Measurements from ENCODE around the gene ANKRD55. TPM values are rescaled to one million over a fixed set of nuclear protein-coding genes. Genes with fewer than 3 reads are reported as not detected.

The ANKRD55 gene
- polyA plus RNA-seq, 1 of the 3 experiments (the other 2 are of a cell fraction), result not detected

DNA sequence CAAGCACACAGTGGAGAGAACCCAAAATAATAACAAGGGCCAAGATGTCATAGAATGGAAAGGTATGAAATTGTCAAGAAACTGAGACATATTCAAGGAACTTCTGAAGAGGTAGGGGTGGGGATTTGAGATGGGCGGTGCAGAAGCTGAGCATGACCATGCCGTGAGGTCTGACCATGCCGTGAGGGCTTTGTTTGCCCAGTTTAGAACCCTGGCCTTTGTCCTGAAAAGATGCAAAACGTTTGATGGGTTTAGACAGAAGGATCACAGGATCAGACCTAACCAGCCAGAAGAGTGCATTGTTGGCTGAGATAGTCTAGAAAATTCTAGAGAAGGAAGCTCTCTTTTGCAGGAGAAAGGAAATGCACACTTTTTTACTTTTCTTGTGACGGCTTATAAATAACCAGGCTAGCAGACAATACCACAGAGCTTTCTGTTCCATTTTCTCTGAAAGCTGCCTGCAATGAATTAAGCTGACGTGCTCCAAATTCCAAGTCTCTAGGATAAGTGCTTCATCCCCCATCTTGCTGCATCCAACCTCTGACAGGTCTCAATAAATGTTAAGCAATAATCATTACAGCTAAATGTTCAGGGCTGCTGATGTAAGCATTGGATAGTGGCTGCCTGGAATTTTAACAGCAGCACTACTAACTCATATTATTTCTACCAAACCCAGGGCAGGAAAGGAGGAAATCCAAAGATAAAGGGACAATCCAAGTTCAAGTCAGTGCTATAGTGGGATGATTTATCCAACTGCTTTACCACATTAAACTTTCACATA lies 127.4 kb downstream of the ANKRD55 start:
- H3K4me3 ChIP-seq (ENCODE audit: low read depth in 2 of 2, low read length in 1 of 2), result no peak overlapping the region
- H3K9ac ChIP-seq, result no peak overlapping the region
- DNase-seq, result no peak
- 84% methylated on average over 6 of the region's 6 CpGs for WGBS (ENCODE audit: low lambda C conversion rate)
- no peak overlapping the region; the same call in 1 of the 2 replicates for H2AFZ ChIP-seq (ENCODE audit: low read depth)
- peaks cover 0 to 3% of the 10 kb centered on the region in 2 experiments; a peak in 1 of 4 replicates for H3K4me1 ChIP-seq (ENCODE audit: control insufficient read depth in 1 of 2, insufficient read depth in 2 of 2, low read depth in 1 of 2, low read length in 1 of 2)
- TF ChIP-seq CHD2 (IDR thresholded peaks at IDR 0.05; ENCODE audit: low read length, partially characterized antibody), result no peak
- TF ChIP-seq, protein P1, sequence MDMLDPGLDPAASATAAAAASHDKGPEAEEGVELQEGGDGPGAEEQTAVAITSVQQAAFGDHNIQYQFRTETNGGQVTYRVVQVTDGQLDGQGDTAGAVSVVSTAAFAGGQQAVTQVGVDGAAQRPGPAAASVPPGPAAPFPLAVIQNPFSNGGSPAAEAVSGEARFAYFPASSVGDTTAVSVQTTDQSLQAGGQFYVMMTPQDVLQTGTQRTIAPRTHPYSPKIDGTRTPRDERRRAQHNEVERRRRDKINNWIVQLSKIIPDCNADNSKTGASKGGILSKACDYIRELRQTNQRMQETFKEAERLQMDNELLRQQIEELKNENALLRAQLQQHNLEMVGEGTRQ (IDR thresholded peaks at IDR 0.05; ENCODE audit: borderline replicate concordance, low read depth, low read length), result no peak
- no peak for TF ChIP-seq TEAD4 (IDR thresholded peaks at IDR 0.05; ENCODE audit: borderline replicate concordance, insufficient read depth)
- TF ChIP-seq, protein P2, sequence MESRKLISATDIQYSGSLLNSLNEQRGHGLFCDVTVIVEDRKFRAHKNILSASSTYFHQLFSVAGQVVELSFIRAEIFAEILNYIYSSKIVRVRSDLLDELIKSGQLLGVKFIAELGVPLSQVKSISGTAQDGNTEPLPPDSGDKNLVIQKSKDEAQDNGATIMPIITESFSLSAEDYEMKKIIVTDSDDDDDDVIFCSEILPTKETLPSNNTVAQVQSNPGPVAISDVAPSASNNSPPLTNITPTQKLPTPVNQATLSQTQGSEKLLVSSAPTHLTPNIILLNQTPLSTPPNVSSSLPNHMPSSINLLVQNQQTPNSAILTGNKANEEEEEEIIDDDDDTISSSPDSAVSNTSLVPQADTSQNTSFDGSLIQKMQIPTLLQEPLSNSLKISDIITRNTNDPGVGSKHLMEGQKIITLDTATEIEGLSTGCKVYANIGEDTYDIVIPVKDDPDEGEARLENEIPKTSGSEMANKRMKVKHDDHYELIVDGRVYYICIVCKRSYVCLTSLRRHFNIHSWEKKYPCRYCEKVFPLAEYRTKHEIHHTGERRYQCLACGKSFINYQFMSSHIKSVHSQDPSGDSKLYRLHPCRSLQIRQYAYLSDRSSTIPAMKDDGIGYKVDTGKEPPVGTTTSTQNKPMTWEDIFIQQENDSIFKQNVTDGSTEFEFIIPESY (IDR thresholded peaks at IDR 0.05; ENCODE audit: borderline replicate concordance, low read depth), result no peak
- no peak for TF ChIP-seq SMC3 (IDR thresholded peaks at IDR 0.05; ENCODE audit: low read depth, low read length)
- TF ChIP-seq RCOR1 (IDR thresholded peaks at IDR 0.05; ENCODE audit: low read length), result no peak
- no peak for TF ChIP-seq TAF1 (IDR thresholded peaks at IDR 0.05; ENCODE audit: borderline replicate concordance, low read depth, low read length)
- no peak for TF ChIP-seq GABPA (IDR thresholded peaks at IDR 0.05; ENCODE audit: low read depth)
- TF ChIP-seq, protein P3, sequence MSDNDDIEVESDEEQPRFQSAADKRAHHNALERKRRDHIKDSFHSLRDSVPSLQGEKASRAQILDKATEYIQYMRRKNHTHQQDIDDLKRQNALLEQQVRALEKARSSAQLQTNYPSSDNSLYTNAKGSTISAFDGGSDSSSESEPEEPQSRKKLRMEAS (IDR thresholded peaks at IDR 0.05; ENCODE audit: low read depth), result no peak
- TF ChIP-seq MXI1 (IDR thresholded peaks at IDR 0.05; ENCODE audit: low read depth, low read length), result no peak
- no peak for TF ChIP-seq ELF1 (IDR thresholded peaks at IDR 0.05)
- TF ChIP-seq, protein P4, sequence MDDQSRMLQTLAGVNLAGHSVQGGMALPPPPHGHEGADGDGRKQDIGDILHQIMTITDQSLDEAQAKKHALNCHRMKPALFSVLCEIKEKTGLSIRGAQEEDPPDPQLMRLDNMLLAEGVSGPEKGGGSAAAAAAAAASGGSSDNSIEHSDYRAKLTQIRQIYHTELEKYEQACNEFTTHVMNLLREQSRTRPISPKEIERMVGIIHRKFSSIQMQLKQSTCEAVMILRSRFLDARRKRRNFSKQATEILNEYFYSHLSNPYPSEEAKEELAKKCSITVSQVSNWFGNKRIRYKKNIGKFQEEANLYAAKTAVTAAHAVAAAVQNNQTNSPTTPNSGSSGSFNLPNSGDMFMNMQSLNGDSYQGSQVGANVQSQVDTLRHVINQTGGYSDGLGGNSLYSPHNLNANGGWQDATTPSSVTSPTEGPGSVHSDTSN (IDR thresholded peaks at IDR 0.05), result no peak
- H3K36me3 ChIP-seq (replicated peaks in 1 of 2; ENCODE audit: control insufficient read depth in 1 of 2, insufficient read depth in 2 of 2, low read length in 1 of 2), result no peaks in the 10 kb centered on the region
- no peaks in the 10 kb centered on the region for H3K27me3 ChIP-seq (ENCODE audit: insufficient read depth)
- H4K20me1 ChIP-seq (ENCODE audit: insufficient read depth), result no peaks in the 10 kb centered on the region
- ChIA-PET POLR2A (no interaction called here), CTCF (no interaction called here)
- no peaks in the 10 kb centered on the region for H3F3A ChIP-seq (replicated peaks; ENCODE audit: insufficient read depth)
- H3K79me2 ChIP-seq (ENCODE audit: insufficient read depth), result no peaks in the 10 kb centered on the region
- no peak overlapping the region for H3K4me2 ChIP-seq
- H3K9me2 ChIP-seq, result no peaks in the 10 kb centered on the region
- H3K9me3 ChIP-seq, result no peaks in the 10 kb centered on the region
- no peak overlapping the region for H3K27ac ChIP-seq (ENCODE audit: low read depth in 2 of 2, low read length in 1 of 2)
